Measurements from ENCODE around the gene ZNF500.

ZNF500 gene

DNA sequence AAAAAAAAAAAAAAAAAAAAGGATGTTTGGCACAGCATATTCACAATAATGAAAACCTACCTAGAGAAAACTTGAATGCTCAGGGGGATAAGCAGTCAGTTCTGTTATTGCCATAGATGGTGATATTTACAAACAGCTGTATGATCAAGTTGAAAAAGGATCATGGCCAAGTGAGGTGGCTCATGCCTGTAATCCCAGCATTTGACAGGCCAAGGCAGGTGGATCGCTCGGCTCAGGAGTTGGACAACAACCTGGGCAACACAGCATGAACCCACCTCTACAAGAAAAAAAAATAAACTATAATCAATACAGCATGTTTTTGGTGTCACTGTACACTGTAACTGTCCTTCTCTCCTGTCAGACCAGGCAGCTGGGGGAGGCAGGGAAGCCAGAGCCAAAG, 52.0 kb downstream of the ZNF500 start:
- TF ChIP-seq HDGF (IDR thresholded peaks at IDR 0.05; ENCODE audit: borderline replicate concordance) (no peak), CTBP1 (IDR thresholded peaks at IDR 0.05; ENCODE audit: borderline replicate concordance) (no peak), BHLHE40 (IDR thresholded peaks at IDR 0.05; ENCODE audit: borderline replicate concordance) (no peak), FOXA1 (IDR thresholded peaks at IDR 0.05) (no peak), SUZ12 (IDR thresholded peaks at IDR 0.05) (no peak), L3MBTL2 (conservative IDR thresholded peaks at IDR 0.05) (no peak), TARDBP (IDR thresholded peaks at IDR 0.05) (no peak), FOXM1 (IDR thresholded peaks at IDR 0.05; ENCODE audit: borderline replicate concordance) (no peak), SP1 (IDR thresholded peaks at IDR 0.05) (no peak), ARNT (IDR thresholded peaks at IDR 0.05) (no peak), NFRKB (IDR thresholded peaks at IDR 0.05) (no peak), LEF1 (IDR thresholded peaks at IDR 0.05; ENCODE audit: borderline replicate concordance) (no peak), ELF4 (IDR thresholded peaks at IDR 0.05) (no peak), FOXK2 (IDR thresholded peaks at IDR 0.05) (no peak), ZNF384 (IDR thresholded peaks at IDR 0.05) (no peak)
- TF ChIP-seq, protein P1, sequence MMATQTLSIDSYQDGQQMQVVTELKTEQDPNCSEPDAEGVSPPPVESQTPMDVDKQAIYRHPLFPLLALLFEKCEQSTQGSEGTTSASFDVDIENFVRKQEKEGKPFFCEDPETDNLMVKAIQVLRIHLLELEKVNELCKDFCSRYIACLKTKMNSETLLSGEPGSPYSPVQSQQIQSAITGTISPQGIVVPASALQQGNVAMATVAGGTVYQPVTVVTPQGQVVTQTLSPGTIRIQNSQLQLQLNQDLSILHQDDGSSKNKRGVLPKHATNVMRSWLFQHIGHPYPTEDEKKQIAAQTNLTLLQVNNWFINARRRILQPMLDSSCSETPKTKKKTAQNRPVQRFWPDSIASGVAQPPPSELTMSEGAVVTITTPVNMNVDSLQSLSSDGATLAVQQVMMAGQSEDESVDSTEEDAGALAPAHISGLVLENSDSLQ (IDR thresholded peaks at IDR 0.05): no peak
- POLR2A ChIA-PET: no interaction called here
- no peak for DNase-seq (ENCODE audit: extremely low spot score)
- CTCF ChIA-PET: no interaction called here

DNA sequence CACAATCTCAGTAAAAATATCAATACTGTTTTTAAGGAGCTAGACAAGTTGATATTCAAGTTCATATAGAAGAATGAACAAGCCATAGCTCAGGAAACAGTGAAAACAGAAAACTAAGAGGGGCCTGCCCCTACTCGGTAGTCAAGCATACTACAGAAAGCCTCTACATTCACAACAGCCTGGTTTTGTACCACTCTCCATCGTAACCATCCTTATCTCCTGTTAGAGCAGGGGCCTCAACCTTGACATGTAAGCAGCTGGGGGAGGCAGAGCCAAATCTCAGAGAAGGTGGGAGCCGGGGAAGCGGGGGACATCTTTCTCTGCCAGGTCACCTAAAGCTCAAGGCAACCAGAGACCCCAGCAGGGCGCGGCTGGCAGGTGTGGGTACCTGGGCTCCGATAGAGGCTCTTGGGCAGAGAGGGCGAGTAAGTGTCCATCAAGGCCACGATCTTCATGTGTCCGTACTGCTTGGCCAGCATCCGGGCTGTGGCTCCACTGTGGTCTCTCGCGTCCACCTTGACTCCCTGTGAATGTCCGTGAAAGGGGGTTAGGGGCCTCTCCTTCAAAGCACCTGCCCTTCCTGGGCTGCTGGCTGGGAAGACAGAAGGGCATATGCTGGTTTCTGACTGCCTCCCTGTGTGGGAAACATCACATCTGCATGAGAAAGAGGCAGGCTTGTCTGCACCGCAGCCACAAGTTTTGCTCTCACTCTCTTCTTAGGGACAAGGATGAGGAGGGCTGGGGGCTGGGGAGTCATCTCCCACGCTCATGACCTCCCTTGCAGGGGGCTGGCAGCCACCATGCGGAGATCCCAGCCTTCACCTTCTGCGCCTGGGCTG, 53.1 kb downstream of the ZNF500 start:
- ChIA-PET POLR2A (no interaction called here), CTCF (no interaction called here)
- TF ChIP-seq NFRKB (IDR thresholded peaks at IDR 0.05): no peak
- DNase-seq (ENCODE audit: extremely low spot score): no peak

DNA sequence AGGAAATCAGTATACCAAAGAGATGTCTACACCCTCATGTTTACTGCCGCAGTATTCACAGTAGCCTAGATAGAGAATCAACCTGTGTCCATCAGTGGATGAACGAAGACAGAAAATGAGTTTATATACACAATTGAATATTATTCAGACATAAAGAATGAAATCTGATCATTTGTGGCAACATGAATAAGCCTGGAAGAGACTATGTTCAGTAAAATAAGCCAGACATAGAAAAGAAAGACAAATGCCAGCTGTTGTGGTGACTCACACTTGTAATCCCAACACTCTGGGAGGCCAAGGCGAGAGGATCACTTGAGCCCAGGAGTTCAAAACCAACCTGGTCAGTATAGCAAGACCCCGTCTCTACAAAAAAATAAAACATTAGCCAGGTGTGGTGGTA, 57.5 kb downstream of the ZNF500 start:
- ChIA-PET CTCF (no interaction called here), POLR2A (no interaction called here)
- TF ChIP-seq NFRKB (IDR thresholded peaks at IDR 0.05) (no peak), TARDBP (IDR thresholded peaks at IDR 0.05) (no peak), CTBP1 (IDR thresholded peaks at IDR 0.05; ENCODE audit: borderline replicate concordance) (no peak), LEF1 (IDR thresholded peaks at IDR 0.05; ENCODE audit: borderline replicate concordance) (no peak), ELF4 (IDR thresholded peaks at IDR 0.05) (no peak), ZNF384 (IDR thresholded peaks at IDR 0.05) (no peak), HDGF (IDR thresholded peaks at IDR 0.05; ENCODE audit: borderline replicate concordance) (no peak), BHLHE40 (IDR thresholded peaks at IDR 0.05; ENCODE audit: borderline replicate concordance) (no peak), FOXK2 (IDR thresholded peaks at IDR 0.05) (no peak), SP1 (IDR thresholded peaks at IDR 0.05) (no peak), L3MBTL2 (conservative IDR thresholded peaks at IDR 0.05) (no peak), ARNT (IDR thresholded peaks at IDR 0.05) (no peak), SUZ12 (IDR thresholded peaks at IDR 0.05) (no peak), FOXA1 (IDR thresholded peaks at IDR 0.05) (no peak), FOXM1 (IDR thresholded peaks at IDR 0.05; ENCODE audit: borderline replicate concordance) (no peak)
- TF ChIP-seq, protein P1 (IDR thresholded peaks at IDR 0.05): no peak
- no peak for DNase-seq (ENCODE audit: extremely low spot score)

DNA sequence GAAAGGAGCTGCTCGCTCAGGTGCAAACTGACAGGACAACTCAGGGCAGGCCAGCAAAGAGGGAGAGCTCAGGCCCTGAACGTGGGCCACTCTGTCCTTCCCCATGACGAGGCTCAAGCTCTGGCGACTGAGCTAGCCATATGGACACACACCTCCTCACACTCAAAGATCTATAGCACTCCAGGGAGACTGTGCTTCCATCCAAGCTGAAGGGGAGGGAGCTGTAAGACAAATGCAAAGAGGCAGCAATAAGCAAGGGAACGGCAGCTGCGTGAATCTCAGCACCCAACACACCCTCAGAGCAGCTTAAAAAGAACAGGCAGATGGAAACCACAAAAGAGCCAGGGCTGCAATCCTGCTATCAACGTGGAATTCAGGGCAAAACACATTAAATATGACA, 60.1 kb downstream of the ZNF500 start:
- CTCF ChIA-PET: interaction anchor here (0.9 kb wide), 1 partner anchor 24 kb away, joined by 3 read pairs; no protein-coding TSS in a partner anchor
- DNase-seq (ENCODE audit: extremely low spot score): no peak
- TF ChIP-seq FOXM1 (IDR thresholded peaks at IDR 0.05; ENCODE audit: borderline replicate concordance): no peak
- no peak for TF ChIP-seq FOXA1 (IDR thresholded peaks at IDR 0.05)
- TF ChIP-seq BHLHE40 (IDR thresholded peaks at IDR 0.05; ENCODE audit: borderline replicate concordance): no peak
- TF ChIP-seq FOXK2 (IDR thresholded peaks at IDR 0.05): no peak
- TF ChIP-seq LEF1 (IDR thresholded peaks at IDR 0.05; ENCODE audit: borderline replicate concordance): no peak
- no peak for TF ChIP-seq CTBP1 (IDR thresholded peaks at IDR 0.05; ENCODE audit: borderline replicate concordance)
- no peak for TF ChIP-seq SP1 (IDR thresholded peaks at IDR 0.05)
- no peak for TF ChIP-seq TARDBP (IDR thresholded peaks at IDR 0.05)
- no peak for TF ChIP-seq HDGF (IDR thresholded peaks at IDR 0.05; ENCODE audit: borderline replicate concordance)
- TF ChIP-seq ARNT (IDR thresholded peaks at IDR 0.05): no peak
- no peak for TF ChIP-seq SUZ12 (IDR thresholded peaks at IDR 0.05)
- TF ChIP-seq L3MBTL2 (conservative IDR thresholded peaks at IDR 0.05): no peak
- POLR2A ChIA-PET: no interaction called here

DNA sequence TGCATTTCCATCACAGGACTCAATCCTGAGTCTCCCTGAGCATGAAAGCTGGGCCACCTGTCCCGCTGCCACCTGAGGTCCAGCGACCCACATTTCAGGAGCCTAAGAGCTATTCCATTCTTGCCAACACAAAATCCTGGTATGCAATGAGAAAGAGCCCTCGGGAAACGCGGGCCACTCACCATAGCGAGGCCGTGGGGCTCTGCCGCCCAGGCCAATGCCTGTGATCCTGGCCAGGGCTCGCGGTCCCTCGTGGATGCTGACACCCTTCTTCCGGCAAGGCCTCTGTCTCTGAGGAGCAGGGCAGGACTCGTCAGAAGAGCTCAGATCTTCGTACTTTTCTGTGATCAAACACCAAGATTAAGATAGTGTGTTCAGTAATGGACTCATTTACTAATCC, 62.0 kb downstream of the ZNF500 start:
- no peak for DNase-seq (ENCODE audit: extremely low spot score)
- TF ChIP-seq NFRKB (IDR thresholded peaks at IDR 0.05): no peak
- TF ChIP-seq TARDBP (IDR thresholded peaks at IDR 0.05): no peak
- TF ChIP-seq FOXK2 (IDR thresholded peaks at IDR 0.05): no peak
- TF ChIP-seq, protein P1 (IDR thresholded peaks at IDR 0.05): no peak
- TF ChIP-seq HDGF (IDR thresholded peaks at IDR 0.05; ENCODE audit: borderline replicate concordance): no peak
- TF ChIP-seq SP1 (IDR thresholded peaks at IDR 0.05): no peak
- no peak for TF ChIP-seq SUZ12 (IDR thresholded peaks at IDR 0.05)
- no peak for TF ChIP-seq BHLHE40 (IDR thresholded peaks at IDR 0.05; ENCODE audit: borderline replicate concordance)
- no peak for TF ChIP-seq L3MBTL2 (conservative IDR thresholded peaks at IDR 0.05)
- TF ChIP-seq FOXM1 (IDR thresholded peaks at IDR 0.05; ENCODE audit: borderline replicate concordance): no peak
- no peak for TF ChIP-seq FOXA1 (IDR thresholded peaks at IDR 0.05)
- TF ChIP-seq LEF1 (IDR thresholded peaks at IDR 0.05; ENCODE audit: borderline replicate concordance): no peak
- no peak for TF ChIP-seq ZNF384 (IDR thresholded peaks at IDR 0.05)
- TF ChIP-seq CTBP1 (IDR thresholded peaks at IDR 0.05; ENCODE audit: borderline replicate concordance): no peak
- TF ChIP-seq ELF4 (IDR thresholded peaks at IDR 0.05): no peak
- TF ChIP-seq ARNT (IDR thresholded peaks at IDR 0.05): no peak
- CTCF ChIA-PET: no interaction called here
- POLR2A ChIA-PET: no interaction called here

DNA sequence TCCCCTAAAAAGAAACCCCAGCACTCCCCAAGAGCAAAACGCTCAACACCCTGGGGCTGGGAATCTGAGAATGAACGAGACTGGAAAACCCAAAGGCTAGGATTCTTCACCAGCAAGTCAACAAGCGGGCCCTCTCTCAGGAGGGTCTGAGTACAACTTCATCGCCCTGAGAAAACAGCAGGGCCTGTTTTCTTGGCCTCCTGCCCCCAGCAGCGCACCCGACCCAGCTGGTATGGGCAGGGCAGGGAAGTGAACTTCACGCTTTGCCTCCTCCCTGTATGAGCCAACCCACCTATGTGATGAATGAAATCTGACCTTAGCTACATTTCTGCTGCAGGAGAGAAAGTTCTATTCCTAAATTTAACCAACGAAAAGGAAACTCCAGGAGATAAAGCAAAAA, 62.5 kb downstream of the ZNF500 start:
- ChIA-PET POLR2A (no interaction called here), CTCF (no interaction called here)
- TF ChIP-seq LEF1 (IDR thresholded peaks at IDR 0.05; ENCODE audit: borderline replicate concordance) (no peak), SUZ12 (IDR thresholded peaks at IDR 0.05) (no peak), ELF4 (IDR thresholded peaks at IDR 0.05) (no peak), TARDBP (IDR thresholded peaks at IDR 0.05) (no peak), FOXA1 (IDR thresholded peaks at IDR 0.05) (no peak), FOXK2 (IDR thresholded peaks at IDR 0.05) (no peak), FOXM1 (IDR thresholded peaks at IDR 0.05; ENCODE audit: borderline replicate concordance) (no peak)
- TF ChIP-seq, protein P1 (IDR thresholded peaks at IDR 0.05): no peak
- no peak for DNase-seq (ENCODE audit: extremely low spot score)
